HUES6 (cell line): ENCODE measurements around the gene PRKG1.

Experiments used
- H3K27ac ChIP-seq: 2 replicates; pipeline ENCODE4 v1.7.0; 2013; ENCODE audit warnings: low read depth, mild to moderate bottlenecking, low read length, inconsistent platforms
- H3K27me3 ChIP-seq: 2 replicates; pipeline ENCODE4 v1.6.1; 2013; ENCODE audit warnings: low read length; ENCODE audit not compliant: control insufficient read depth, insufficient read depth
- H3K36me3 ChIP-seq: 2 replicates; pipeline ENCODE4 v1.6.1; 2013; ENCODE audit warnings: low read length; ENCODE audit not compliant: control insufficient read depth, insufficient read depth
- H3K4me1 ChIP-seq: 2 replicates; pipeline ENCODE4 v1.6.1; 2013; ENCODE audit warnings: low read length; ENCODE audit not compliant: control insufficient read depth, insufficient read depth
- H3K4me3 ChIP-seq: 2 replicates; pipeline ENCODE4 v1.5.1; 2013; ENCODE audit warnings: low read depth, low read length
- H3K9ac ChIP-seq: one replicate; pipeline ENCODE4 v1.6.1; 2013; ENCODE audit warnings: mild to moderate bottlenecking, low read length
- H3K9me3 ChIP-seq: 2 replicates; pipeline ENCODE4 v1.6.1; 2013; ENCODE audit warnings: low read depth, low read length; ENCODE audit not compliant: control insufficient read depth, insufficient read depth

The PRKG1 gene

DNA sequence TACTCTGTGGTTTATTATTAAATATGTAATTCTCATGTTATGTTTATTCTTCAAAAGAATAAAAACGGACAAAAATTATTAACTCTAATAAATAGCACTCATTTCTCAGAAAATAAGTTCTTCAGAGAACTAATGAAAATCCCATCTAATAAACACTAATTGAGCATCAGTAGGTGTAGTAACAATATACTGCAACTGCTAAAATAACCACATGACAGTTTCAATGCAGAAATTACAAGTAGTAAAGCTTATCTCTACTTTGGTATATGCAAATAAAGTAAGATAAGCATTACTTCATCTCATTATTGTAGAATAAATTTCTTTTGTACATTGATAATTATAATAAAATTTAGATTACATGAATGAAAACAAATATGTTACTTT lies 1183.4 kb downstream of the PRKG1 start:
- Histone ChIP-seq H3K36me3 (no peaks in the 10 kb centered on the region), H3K27me3 (no peaks in the 10 kb centered on the region), H3K27ac (no peak overlapping the region), H3K9me3 (no peaks in the 10 kb centered on the region), H3K4me3 (no peak overlapping the region), H3K9ac (no peak overlapping the region), H3K4me1 (peaks cover 11% of the 10 kb centered on the region)

DNA sequence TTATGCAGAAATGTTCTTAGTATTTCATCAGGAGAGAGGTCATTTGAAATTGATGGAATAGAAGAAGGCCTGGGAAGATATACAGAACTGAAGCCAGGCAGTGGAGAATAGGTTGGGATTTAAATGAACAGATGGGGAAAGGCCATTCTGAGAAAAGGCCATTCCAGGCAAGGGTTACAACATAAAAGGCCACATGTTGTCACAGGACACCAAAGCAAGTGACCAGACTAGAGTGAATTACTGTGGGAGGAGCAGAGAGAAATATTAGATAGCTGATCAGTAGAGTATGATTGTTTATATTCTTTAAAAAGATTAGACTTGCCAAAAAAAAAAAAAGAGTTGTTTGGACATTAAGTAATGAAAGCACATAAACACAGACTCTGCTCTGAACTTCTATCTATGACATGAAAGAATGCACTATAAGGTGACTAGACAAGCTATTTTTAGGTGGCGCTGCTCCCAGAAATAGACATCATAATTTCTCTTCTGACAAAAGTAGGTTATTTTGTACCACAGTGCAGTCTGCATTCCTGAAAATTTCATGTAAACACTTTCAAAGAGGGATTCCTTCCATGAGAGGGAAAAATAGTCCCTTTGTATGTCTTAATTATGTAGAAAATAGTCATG lies 1184.6 kb downstream of the PRKG1 start:
- Histone ChIP-seq H3K4me1 (peaks cover 11% of the 10 kb centered on the region), H3K4me3 (no peak overlapping the region), H3K9ac (no peak overlapping the region), H3K27ac (no peak overlapping the region), H3K36me3 (no peaks in the 10 kb centered on the region), H3K27me3 (no peaks in the 10 kb centered on the region), H3K9me3 (no peaks in the 10 kb centered on the region)

DNA sequence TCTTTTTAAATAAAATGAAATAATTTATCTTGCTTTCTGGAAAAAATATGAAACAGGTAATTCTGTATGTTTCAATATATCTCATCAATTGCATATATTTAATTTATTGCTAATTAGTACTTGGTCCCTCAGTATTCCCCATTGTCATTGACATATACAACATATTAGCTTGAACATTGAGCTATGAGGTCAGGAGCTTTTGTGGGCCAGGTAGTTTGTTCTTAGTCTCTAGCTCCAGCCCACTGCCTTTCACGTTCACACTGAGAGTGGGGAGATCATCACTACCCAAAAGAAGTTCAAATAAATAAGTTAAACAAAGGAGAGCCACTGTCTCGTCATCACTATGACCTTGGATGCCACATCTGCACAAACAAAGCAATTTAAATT lies 1185.1 kb downstream of the PRKG1 start:
- Histone ChIP-seq H3K4me3 (no peak overlapping the region), H3K9ac (no peak overlapping the region), H3K27ac (no peak overlapping the region), H3K27me3 (no peaks in the 10 kb centered on the region), H3K36me3 (no peaks in the 10 kb centered on the region), H3K9me3 (no peaks in the 10 kb centered on the region), H3K4me1 (peaks cover 11% of the 10 kb centered on the region)

DNA sequence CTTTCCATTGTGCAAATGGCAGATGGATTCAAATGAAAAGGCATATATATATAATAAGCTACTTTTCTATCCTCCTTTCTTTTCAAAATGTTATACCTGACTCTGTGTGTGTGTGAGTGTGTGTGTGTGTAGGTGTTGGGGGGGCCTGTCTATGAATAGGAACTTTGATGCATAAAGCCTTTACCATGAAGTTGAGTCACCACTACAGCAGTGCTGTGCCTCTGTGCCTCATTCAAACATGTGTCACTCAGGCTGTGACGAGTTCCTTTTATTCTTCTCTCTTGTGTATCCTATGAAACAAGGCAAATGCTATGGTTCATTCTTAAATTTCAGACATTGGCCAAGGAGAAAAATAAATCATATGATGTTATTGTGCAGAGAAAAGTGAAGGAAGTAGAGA lies 1187.1 kb downstream of the PRKG1 start:
- Histone ChIP-seq H3K9ac (no peak overlapping the region), H3K27ac (no peak overlapping the region), H3K4me1 (peaks cover 20% of the 10 kb centered on the region), H3K9me3 (no peaks in the 10 kb centered on the region), H3K27me3 (no peaks in the 10 kb centered on the region), H3K36me3 (no peaks in the 10 kb centered on the region), H3K4me3 (no peak overlapping the region)

DNA sequence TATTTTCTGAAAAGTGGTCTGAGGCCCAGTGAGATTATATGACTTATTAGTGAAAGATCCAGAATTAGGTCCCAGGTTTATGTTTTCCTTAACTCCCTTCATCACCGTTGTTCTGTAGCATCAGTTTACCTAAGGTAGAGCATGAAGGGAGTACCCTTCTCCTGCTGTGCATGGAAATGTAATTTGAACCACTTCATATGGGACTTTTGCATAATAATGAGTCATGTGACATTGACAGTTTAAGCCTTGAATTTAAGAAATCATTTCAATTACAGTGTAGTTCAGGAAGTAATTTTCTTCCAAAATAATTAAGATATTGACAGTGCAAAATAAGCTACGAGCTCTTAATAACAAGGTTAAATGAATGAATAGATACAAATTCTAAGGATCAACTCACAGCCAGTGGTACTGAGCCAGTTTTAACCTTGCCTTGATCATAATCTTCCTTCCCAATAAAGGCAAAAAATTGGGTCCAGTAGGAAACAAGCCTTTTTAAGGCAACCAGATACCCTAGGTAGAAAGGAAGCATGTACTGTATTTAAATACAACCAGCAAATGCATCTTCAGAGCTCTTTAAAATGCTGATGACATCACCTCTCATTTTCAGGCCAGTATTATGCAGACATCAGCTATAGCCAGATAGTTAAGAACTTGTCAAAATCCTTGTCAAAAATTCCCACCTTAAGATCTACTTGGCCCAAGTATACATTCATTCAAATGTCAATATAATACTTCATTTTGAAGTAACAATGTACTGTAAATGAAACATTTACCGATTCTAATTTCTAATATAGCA lies 1191.0 kb downstream of the PRKG1 start:
- Histone ChIP-seq H3K9ac (no peak overlapping the region), H3K4me1 (peaks cover 11% of the 10 kb centered on the region), H3K27ac (no peak overlapping the region), H3K36me3 (no peaks in the 10 kb centered on the region), H3K4me3 (no peak overlapping the region), H3K27me3 (no peaks in the 10 kb centered on the region), H3K9me3 (no peaks in the 10 kb centered on the region)

DNA sequence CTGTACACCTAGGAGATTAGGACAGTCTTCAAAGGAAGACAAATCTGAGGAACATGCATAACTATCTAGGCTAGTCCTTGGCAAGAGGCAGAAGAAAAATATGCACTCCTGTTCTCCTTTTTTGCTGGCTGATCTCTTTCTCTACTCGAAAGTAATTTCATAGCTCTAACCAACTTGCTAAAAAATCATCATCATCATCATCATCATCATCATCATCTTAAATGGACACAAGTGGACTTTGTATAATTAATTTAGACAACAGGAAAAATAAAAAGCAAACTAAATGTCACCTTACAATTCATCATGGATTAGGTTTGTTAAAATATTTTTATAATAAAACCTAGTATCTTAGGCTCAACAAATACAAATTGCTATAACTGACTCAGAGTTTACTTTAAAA lies 1192.6 kb downstream of the PRKG1 start:
- Histone ChIP-seq H3K36me3 (no peaks in the 10 kb centered on the region), H3K27ac (no peak overlapping the region), H3K27me3 (no peaks in the 10 kb centered on the region), H3K4me3 (no peak overlapping the region), H3K9ac (no peak overlapping the region), H3K4me1 (peaks cover 11% of the 10 kb centered on the region), H3K9me3 (no peaks in the 10 kb centered on the region)

DNA sequence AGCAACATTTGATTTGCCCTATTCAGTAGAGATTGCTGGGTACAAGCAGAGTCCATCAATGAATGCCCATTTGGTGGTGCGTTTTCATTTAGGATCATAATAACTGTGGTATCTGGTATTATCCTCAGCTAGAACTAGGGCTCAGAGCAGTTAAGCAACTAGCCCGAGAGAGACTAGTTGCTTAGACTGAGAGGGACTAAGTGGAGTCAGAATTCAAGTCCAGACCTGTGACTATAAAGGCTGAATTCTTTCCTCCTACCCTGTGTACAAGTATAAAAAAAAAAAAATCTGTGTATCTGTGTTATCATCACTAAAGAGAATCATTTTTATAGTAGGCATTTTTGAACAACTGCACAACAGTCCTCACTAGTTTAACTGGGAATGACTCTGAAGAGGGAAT lies 1194.5 kb downstream of the PRKG1 start:
- H3K27me3 ChIP-seq, result no peaks in the 10 kb centered on the region
- H3K9ac ChIP-seq, result no peak overlapping the region
- H3K4me1 ChIP-seq, result peaks cover 11% of the 10 kb centered on the region
- no peak overlapping the region for H3K27ac ChIP-seq
- no peak overlapping the region for H3K4me3 ChIP-seq
- H3K36me3 ChIP-seq, result no peaks in the 10 kb centered on the region
- no peaks in the 10 kb centered on the region for H3K9me3 ChIP-seq

DNA sequence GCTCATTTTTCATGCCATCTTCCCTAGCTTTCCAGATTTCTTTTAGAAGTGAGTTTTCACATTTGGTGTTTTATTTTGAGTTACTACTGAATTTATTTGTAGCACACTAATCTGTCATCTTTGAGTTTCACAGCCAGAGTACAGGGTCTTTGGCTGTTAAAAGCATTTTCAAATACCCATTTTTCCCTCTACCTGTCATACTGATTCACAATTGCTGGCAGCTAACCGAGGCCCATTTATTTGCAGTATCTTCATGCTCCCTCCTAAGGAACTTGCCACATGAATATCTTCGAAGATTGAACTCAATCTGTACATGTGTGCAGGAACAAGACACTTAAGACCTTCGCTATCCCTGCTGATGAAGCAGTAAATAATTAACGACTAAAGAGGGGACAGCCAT lies 1194.9 kb downstream of the PRKG1 start:
- Histone ChIP-seq H3K36me3 (no peaks in the 10 kb centered on the region), H3K27ac (no peak overlapping the region), H3K9me3 (no peaks in the 10 kb centered on the region), H3K4me3 (no peak overlapping the region), H3K4me1 (peaks cover 11% of the 10 kb centered on the region), H3K27me3 (no peaks in the 10 kb centered on the region), H3K9ac (no peak overlapping the region)

DNA sequence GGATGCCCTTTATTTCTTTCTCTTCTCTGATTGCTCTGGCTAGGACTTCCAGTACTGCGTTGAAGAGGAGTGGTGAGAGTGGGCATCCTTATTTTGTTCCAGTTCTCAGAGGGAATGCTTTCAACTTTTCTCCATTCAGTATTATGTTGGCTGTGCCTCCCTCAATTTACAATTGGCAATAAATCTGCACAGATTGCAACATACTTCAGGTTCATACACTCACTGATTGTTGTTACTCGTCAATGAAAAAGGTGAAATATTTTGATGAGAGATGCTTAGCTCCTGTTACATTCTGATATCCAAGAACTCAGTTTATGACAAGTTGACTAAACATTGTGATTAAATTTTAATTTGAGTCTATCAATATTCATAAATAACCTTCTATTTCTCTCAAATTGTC lies 1201.9 kb downstream of the PRKG1 start:
- Histone ChIP-seq H3K9me3 (no peaks in the 10 kb centered on the region), H3K36me3 (no peaks in the 10 kb centered on the region), H3K27me3 (no peaks in the 10 kb centered on the region), H3K27ac (no peak overlapping the region), H3K4me3 (no peak overlapping the region), H3K4me1 (no peaks in the 10 kb centered on the region), H3K9ac (no peak overlapping the region)

DNA sequence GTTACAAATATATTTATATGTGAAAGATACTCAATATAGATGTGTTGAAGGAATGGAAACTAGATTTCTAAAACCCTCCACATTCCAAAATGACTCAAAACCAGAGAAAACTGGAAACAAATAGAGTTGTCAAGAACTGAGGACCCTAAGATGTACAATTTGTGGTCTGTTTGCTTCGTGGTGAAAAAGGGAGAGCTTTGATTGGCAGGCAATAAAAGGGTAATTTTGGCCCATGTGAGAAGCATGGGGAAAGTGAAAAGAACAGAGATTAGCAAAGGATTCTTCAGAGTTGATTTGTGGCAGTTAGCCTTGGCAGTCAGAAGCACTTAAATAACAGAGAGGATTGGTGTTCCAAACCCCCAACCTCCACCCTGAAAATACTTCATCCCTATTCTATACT lies 1202.7 kb downstream of the PRKG1 start:
- H3K27ac ChIP-seq, result no peak overlapping the region
- H3K4me1 ChIP-seq, result no peaks in the 10 kb centered on the region
- no peak overlapping the region for H3K4me3 ChIP-seq
- H3K36me3 ChIP-seq, result no peaks in the 10 kb centered on the region
- no peaks in the 10 kb centered on the region for H3K9me3 ChIP-seq
- H3K27me3 ChIP-seq, result no peaks in the 10 kb centered on the region
- H3K9ac ChIP-seq, result no peak overlapping the region

DNA sequence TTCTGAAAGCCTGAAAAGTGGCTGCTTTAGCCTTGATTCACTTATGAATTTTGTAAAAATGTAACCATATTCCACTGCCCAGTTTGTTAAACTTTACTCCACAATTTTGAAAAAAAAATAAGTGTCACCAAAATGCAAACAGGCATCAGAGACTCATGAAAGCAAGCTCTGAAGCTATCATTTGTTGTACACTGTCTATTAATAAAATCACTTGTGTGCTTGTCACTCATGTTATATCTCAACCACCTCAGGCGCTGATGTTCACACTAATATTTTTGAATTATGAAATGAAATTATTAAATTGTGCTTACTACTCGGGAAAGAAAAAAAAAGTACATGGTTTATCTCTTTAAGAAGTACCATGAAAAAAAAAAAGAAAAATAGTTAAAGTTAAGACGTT lies 1205.3 kb downstream of the PRKG1 start:
- H3K4me3 ChIP-seq, result no peak overlapping the region
- no peaks in the 10 kb centered on the region for H3K4me1 ChIP-seq
- no peaks in the 10 kb centered on the region for H3K9me3 ChIP-seq
- no peak overlapping the region for H3K27ac ChIP-seq
- no peaks in the 10 kb centered on the region for H3K27me3 ChIP-seq
- H3K9ac ChIP-seq, result no peak overlapping the region
- H3K36me3 ChIP-seq, result no peaks in the 10 kb centered on the region
